Measurements from ENCODE around the gene ITGA2B. TPM values are rescaled to one million over a fixed set of nuclear protein-coding genes. Genes with fewer than 3 reads are reported as not detected.
"Not testable (repeated sequence)": the region's sequence is repeated elsewhere in the genome, so short reads cannot be mapped to it uniquely, and the experiment has no call there.

Gene ITGA2B
- total and polyA plus RNA-seq, 4 donors: 0.22 to 23.8 (median 0.31) TPM

GRCh38 chr17:44396946-44397345, 7.5 kb upstream of the ITGA2B start:
- no peaks in the 10 kb centered on the region for H3K4me1 ChIP-seq (ENCODE audit: control insufficient read depth in 4 of 4, insufficient read depth in 4 of 4, low read length in 3 of 4)
- no peak for DNase-seq (ENCODE audit: low spot score)
- no peak overlapping the region for H3K9ac ChIP-seq (ENCODE audit: low read depth in 1 of 2, low read length in 2 of 2)
- H3K4me3 ChIP-seq (ENCODE audit: low read depth in 1 of 3, low read length in 3 of 3): no peak overlapping the region
- peaks cover 10 to 37% (median 21%) of the 10 kb centered on the region in 4 donors for H3K36me3 ChIP-seq (ENCODE audit: control insufficient read depth in 4 of 4, insufficient read depth in 3 of 4, low read depth in 1 of 4, low read length in 3 of 4)
- no peaks in the 10 kb centered on the region for H3K9me3 ChIP-seq (ENCODE audit: control insufficient read depth in 4 of 4, low read length in 3 of 4)
- no peak for TF ChIP-seq RAD21 (IDR thresholded peaks at IDR 0.05)
- TF ChIP-seq SP1 (IDR thresholded peaks at IDR 0.05): no peak
- TF ChIP-seq HNF4G (IDR thresholded peaks at IDR 0.05): no peak
- TF ChIP-seq CTCF (IDR thresholded peaks at IDR 0.05; ENCODE audit: low read depth, low read length, missing input control): no peak
- TF ChIP-seq REST (IDR thresholded peaks at IDR 0.05): no peak
- 95% methylated on average over 5 of the region's 5 CpGs for WGBS
- H3K27me3 ChIP-seq (ENCODE audit: control insufficient read depth in 4 of 4, insufficient read depth in 4 of 4, low read length in 3 of 4): no peaks in the 10 kb centered on the region
- no peak overlapping the region for H3K27ac ChIP-seq (ENCODE audit: low read depth in 1 of 2, low read length in 2 of 2)

GRCh38 chr17:44394833-44395232, 5.4 kb upstream of the ITGA2B start:
- Histone ChIP-seq H3K27ac (ENCODE audit: low read depth in 1 of 2, low read length in 2 of 2) (no peak overlapping the region), H3K4me3 (ENCODE audit: low read depth in 1 of 3, low read length in 3 of 3) (no peak overlapping the region), H3K36me3 (ENCODE audit: control insufficient read depth in 4 of 4, insufficient read depth in 3 of 4, low read depth in 1 of 4, low read length in 3 of 4) (peaks cover 3 to 21% (median 8%) of the 10 kb centered on the region in 4 donors), H3K9ac (ENCODE audit: low read depth in 1 of 2, low read length in 2 of 2) (no peak overlapping the region), H3K9me3 (ENCODE audit: control insufficient read depth in 4 of 4, low read length in 3 of 4) (no peaks in the 10 kb centered on the region), H3K4me1 (ENCODE audit: control insufficient read depth in 4 of 4, insufficient read depth in 4 of 4, low read length in 3 of 4) (no peaks in the 10 kb centered on the region), H3K27me3 (ENCODE audit: control insufficient read depth in 4 of 4, insufficient read depth in 4 of 4, low read length in 3 of 4) (no peaks in the 10 kb centered on the region)
- no peak for TF ChIP-seq FOXA2 (IDR thresholded peaks at IDR 0.05)
- no peak for TF ChIP-seq NR2F2 (IDR thresholded peaks at IDR 0.05)
- TF ChIP-seq GABPA (IDR thresholded peaks at IDR 0.05 in 1 of 2, conservative IDR thresholded peaks at IDR 0.05 in 1 of 2): no peak
- TF ChIP-seq MAX (IDR thresholded peaks at IDR 0.05): no peak
- TF ChIP-seq RXRA (IDR thresholded peaks at IDR 0.05): no peak
- TF ChIP-seq RAD21 (IDR thresholded peaks at IDR 0.05): no peak
- TF ChIP-seq EGR1 (IDR thresholded peaks at IDR 0.05; ENCODE audit: low read depth in 2 of 2): no peak
- TF ChIP-seq FOXA1 (IDR thresholded peaks at IDR 0.05): no peak
- TF ChIP-seq REST (IDR thresholded peaks at IDR 0.05): no peak
- TF ChIP-seq SP1 (IDR thresholded peaks at IDR 0.05): no peak
- TF ChIP-seq HNF4A (conservative IDR thresholded peaks at IDR 0.05): no peak
- TF ChIP-seq YY1 (IDR thresholded peaks at IDR 0.05): no peak
- TF ChIP-seq ATF3 (IDR thresholded peaks at IDR 0.05): no peak
- no peak for TF ChIP-seq JUND (IDR thresholded peaks at IDR 0.05)
- no peak for TF ChIP-seq HNF4G (IDR thresholded peaks at IDR 0.05)
- no peak for TF ChIP-seq TAF1 (conservative IDR thresholded peaks at IDR 0.05)
- DNase-seq (ENCODE audit: low spot score): no peak
- WGBS: 97% methylated on average over 2 of the region's 2 CpGs

- H3K9me3 ChIP-seq (ENCODE audit: control insufficient read depth in 4 of 4, low read length in 3 of 4); H3K27me3 ChIP-seq (ENCODE audit: control insufficient read depth in 4 of 4, insufficient read depth in 4 of 4, low read length in 3 of 4); H3K27ac ChIP-seq (ENCODE audit: low read depth in 1 of 2, low read length in 2 of 2); H3K4me1 ChIP-seq (ENCODE audit: control insufficient read depth in 4 of 4, insufficient read depth in 4 of 4, low read length in 3 of 4); H3K4me3 ChIP-seq (ENCODE audit: low read depth in 1 of 3, low read length in 3 of 3); H3K9ac ChIP-seq (ENCODE audit: low read depth in 1 of 2, low read length in 2 of 2); DNase-seq (ENCODE audit: low spot score): not testable (repeated sequence)
- 94% methylated on average over 9 of the region's 9 CpGs for WGBS
- peaks cover 1 to 14% (median 4%) of the 10 kb centered on the region in 4 donors for H3K36me3 ChIP-seq (ENCODE audit: control insufficient read depth in 4 of 4, insufficient read depth in 3 of 4, low read depth in 1 of 4, low read length in 3 of 4)
Observed at GRCh38 chr17:44394112-44394511, 4.7 kb upstream of the ITGA2B start.
